Adrenal gland (tissue), 5 donors: ENCODE results near the gene RNU6-9.

Experiments used
- CTCF ChIP-seq, 6 experiments: fragments of 450-650 bp in 4 of 6; fragments of 200-600 bp in 2 of 6; sonication (generic) in 1 of 6; IDR thresholded peaks; 1 replicate in 5 of 6; 2 replicates in 1 of 6; pipeline versions ENCODE4 v1.5.1 to v1.8.0; 2016 to 2021; ENCODE audit warnings: antibody characterized with exemption in 6 of 6, mild to moderate bottlenecking in 2 of 6, moderate library complexity in 1 of 6
- POLR2A ChIP-seq, 2 donors: fragments of 450-650 bp; IDR thresholded peaks; one replicate each; pipeline ENCODE4 v1.6.1; 2017; ENCODE audit warnings: antibody characterized with exemption in 2 of 2, mild to moderate bottlenecking in 2 of 2, moderate library complexity in 1 of 2
- donor health status: DM: no; HTN: no; CAD: no.

GRCh38 chr19:934197-934840 lies 41.0 kb downstream of the RNU6-9 start:
- TF ChIP-seq POLR2A (IDR thresholded peaks at IDR 0.05) (no peak), CTCF (IDR thresholded peaks at IDR 0.05) (no peak)
